Activated CD8-positive, alpha-beta memory T cell treated with anti-CD3 and anti-CD28 coated beads, Interleukin-2, amount 50 U/mL, for 1 hour (primary cell): ENCODE data around the gene SREK1IP1.

Experiments used
- DNase-seq: peaks from one replicate; pipeline ENCODE4 v3.0.0-alpha.2; 2020; ENCODE audit errors: extremely low read depth

The SREK1IP1 gene

GRCh38 chr5:64682608-64683007 lies 85.9 kb downstream of the SREK1IP1 start:
- no peak for DNase-seq

DNA sequence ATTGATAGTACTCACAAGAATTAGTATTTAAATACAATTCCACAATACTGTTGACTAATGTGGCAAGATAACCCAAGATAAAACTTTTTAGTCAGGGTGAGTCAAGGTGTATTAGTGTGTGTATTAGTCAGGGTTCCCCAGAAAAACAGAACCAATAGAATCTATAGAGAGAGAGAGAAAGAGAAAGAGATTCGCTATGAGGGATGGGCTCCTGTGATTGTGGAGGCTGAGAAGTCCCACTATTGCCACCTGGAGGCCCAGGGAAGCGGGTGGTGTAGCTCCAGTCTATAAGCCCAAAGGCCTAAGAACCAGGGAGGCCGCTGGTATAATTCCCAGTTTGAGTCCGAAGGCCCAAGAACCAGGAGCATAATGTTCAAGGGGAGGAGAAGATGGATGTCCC lies 88.2 kb downstream of the SREK1IP1 start:
- no peak for DNase-seq

DNA sequence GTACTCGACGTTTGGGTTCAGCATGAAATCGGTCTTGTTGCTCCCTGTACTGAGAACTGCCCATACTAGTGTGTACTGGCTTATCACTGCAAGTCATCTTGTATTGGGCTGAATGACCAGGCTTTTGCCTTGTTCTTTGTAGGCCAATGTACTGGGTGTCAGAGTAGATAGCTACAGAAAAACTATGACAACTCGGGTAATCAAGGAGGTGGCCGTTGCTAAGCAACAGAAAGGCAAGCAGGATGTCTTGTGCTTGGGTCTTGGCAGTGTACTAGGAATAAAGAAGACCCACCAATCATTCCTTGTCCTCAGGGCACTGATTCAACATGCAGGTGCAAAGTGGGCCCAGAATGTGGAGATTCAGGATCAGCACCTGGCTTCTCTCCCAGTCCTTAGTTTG lies 90.1 kb downstream of the SREK1IP1 start:
- DNase-seq, result no peak

GRCh38 chr5:64671678-64672077 lies 96.8 kb downstream of the SREK1IP1 start:
- no peak for DNase-seq

DNA sequence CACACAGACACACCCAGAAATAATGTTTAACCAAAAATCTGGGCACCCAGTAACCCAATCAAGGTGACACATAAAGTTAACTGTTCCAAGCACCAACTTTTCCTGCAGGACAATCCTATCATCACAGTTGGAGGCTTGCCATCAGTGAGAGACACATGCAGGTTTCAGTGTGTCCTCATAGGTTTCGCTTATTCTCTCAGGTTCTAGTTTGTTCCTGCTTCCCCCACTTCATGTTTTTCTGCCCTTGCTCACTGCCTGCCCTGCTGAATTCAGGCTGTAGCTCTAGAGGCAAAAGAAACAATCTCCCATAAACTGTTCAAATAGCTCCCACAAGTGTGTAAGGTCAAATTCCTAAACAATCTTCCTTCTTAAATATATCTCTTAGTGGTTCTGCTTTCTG lies 98.2 kb downstream of the SREK1IP1 start:
- no peak for DNase-seq
